Stimulated activated CD4-positive, alpha-beta T cell treated with anti-CD3 and anti-CD28 coated beads, TNF-alpha, amount 100 ng/mL, for 48 hours (primary cell): Measurements from ENCODE around the gene ZNF607.

Source experiments
- DNase-seq, 3 donors: peaks; one replicate each; pipeline ENCODE4 v3.0.0-alpha.2; 2020; ENCODE audit warnings: low read depth in 3 of 3

ZNF607 gene

DNA sequence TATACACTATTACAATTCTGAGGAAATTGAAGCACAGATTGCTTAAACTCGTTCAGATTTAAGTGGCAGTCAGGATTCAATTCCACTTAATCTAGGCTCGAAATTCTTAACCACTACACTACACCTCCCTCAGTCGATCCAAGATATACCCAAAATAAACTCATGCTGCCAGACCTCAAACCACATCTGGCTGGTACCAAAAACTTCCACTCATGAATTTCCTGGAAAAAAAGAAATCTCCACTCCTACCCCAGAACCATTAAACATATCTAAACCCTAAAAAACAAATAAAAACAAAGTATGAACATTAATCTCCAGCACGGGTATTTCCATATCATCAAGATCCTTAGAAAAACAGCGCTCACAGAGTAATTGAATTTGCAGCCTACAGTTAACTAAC is 65.4 kb downstream of the ZNF607 start:
- no peak for DNase-seq
